Measurements from ENCODE around the gene EXOSC7. TPM values are rescaled to one million over a fixed set of nuclear protein-coding genes. Genes with fewer than 3 reads are reported as not detected.

The EXOSC7 gene
- total and polyA plus RNA-seq, 9 of the 15 experiments (the other 6 are each of a cell fraction or from before 2014, with no cell fraction given), result 88.5 to 237 (median 112) TPM

DNA sequence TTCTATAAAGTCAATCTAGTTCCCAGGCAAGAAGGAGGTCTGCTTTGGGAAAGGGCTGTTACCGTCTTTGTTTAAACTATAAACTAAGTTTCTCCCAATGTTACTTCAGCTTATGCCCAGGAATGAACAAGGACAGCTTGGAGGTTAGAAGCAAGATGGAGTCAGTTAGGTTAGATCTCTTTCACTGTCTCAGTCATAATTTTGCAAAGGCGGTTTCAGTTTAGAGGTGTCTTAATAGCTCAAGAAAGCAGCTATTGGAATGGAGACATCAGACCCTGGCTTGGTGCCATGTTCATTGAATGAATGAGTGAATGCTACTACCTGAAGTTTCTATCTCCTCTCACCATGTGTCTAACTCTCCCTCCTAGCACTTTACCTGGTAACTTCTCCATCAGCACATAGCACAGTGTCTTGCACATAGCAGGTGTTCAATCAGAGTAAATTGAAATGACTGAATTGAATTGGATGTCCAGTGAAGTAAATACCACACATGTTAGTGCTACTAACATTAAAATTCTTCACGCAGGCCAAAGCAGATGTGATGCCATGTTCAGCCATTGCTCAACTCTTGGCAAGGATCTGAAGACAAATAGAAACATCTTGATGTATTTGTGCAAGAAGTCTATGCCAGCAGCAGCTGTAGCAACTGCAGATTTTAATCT lies 78.3 kb downstream of the EXOSC7 start (continued):
- TF ChIP-seq, protein P1, sequence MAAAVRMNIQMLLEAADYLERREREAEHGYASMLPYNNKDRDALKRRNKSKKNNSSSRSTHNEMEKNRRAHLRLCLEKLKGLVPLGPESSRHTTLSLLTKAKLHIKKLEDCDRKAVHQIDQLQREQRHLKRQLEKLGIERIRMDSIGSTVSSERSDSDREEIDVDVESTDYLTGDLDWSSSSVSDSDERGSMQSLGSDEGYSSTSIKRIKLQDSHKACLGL (CRISPR knock-in tag; IDR thresholded peaks at IDR 0.05; ENCODE audit: borderline replicate concordance, poor library complexity, severe bottlenecking), result peak; percentile 61
- no peak for TF ChIP-seq CAMTA2 (CRISPR knock-in tag; conservative IDR thresholded peaks at IDR 0.05)
- TF ChIP-seq KLF16 (IDR thresholded peaks at IDR 0.05), result no peak
- peak; percentile 74 for TF ChIP-seq FOXJ2 (tag; IDR thresholded peaks at IDR 0.05)
- TF ChIP-seq HLTF (IDR thresholded peaks at IDR 0.05), result no peak
- TF ChIP-seq GABPB2 (CRISPR knock-in tag; conservative IDR thresholded peaks at IDR 0.05), result no peak
- no peak for TF ChIP-seq MTA3 (IDR thresholded peaks at IDR 0.05; ENCODE audit: borderline replicate concordance)
- TF ChIP-seq ZNF175 (CRISPR knock-in tag; IDR thresholded peaks at IDR 0.05; ENCODE audit: low read depth), result peak; percentile 99
- TF ChIP-seq DDX20 (tag; IDR thresholded peaks at IDR 0.05; ENCODE audit: low read depth), result peak; percentile 98
- peak; percentile 35; the same call in 1 of the 2 replicates for TF ChIP-seq HEY1 (CRISPR knock-in tag; IDR thresholded peaks at IDR 0.05; ENCODE audit: borderline replicate concordance)
- TF ChIP-seq NFATC3 (IDR thresholded peaks at IDR 0.05), result no peak
- TF ChIP-seq, protein P2, sequence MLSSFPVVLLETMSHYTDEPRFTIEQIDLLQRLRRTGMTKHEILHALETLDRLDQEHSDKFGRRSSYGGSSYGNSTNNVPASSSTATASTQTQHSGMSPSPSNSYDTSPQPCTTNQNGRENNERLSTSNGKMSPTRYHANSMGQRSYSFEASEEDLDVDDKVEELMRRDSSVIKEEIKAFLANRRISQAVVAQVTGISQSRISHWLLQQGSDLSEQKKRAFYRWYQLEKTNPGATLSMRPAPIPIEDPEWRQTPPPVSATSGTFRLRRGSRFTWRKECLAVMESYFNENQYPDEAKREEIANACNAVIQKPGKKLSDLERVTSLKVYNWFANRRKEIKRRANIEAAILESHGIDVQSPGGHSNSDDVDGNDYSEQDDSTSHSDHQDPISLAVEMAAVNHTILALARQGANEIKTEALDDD (IDR thresholded peaks at IDR 0.05), result no peak
- TF ChIP-seq ARID2 (IDR thresholded peaks at IDR 0.05), result no peak
- no peak; the same call in 1 of the 2 replicates for TF ChIP-seq ZFP30 (CRISPR knock-in tag; IDR thresholded peaks at IDR 0.05; ENCODE audit: borderline replicate concordance)
- TF ChIP-seq RHOXF2B (CRISPR knock-in tag; conservative IDR thresholded peaks at IDR 0.05), result peak; percentile 94
- TF ChIP-seq ZC3H11A (IDR thresholded peaks at IDR 0.05; ENCODE audit: low read depth, low read length), result no peak
- peak; percentile 56; the same call in 1 of the 2 replicates for TF ChIP-seq KLF1 (tag; IDR thresholded peaks at IDR 0.05)
- no peak for TF ChIP-seq POLR2AphosphoS2 (IDR thresholded peaks at IDR 0.05; ENCODE audit: low read length)
- no peak for TF ChIP-seq NCOR1 (IDR thresholded peaks at IDR 0.05)
- TF ChIP-seq POLR2AphosphoS5 (IDR thresholded peaks at IDR 0.05; ENCODE audit: control insufficient read depth, insufficient read depth, low read depth, low read length), result no peak
- peak; percentile 96 for TF ChIP-seq E2F3 (CRISPR knock-in tag; IDR thresholded peaks at IDR 0.05)
- TF ChIP-seq PHF8 (IDR thresholded peaks at IDR 0.05; ENCODE audit: borderline replicate concordance, low read length), result no peak
- no peak for TF ChIP-seq POLR2H (tag; IDR thresholded peaks at IDR 0.05; ENCODE audit: low read depth)
- TF ChIP-seq ZNF778 (CRISPR knock-in tag; IDR thresholded peaks at IDR 0.05), result no peak
- peak; percentile 98 for TF ChIP-seq ZNF583 (CRISPR knock-in tag; IDR thresholded peaks at IDR 0.05)
- TF ChIP-seq, protein P3, sequence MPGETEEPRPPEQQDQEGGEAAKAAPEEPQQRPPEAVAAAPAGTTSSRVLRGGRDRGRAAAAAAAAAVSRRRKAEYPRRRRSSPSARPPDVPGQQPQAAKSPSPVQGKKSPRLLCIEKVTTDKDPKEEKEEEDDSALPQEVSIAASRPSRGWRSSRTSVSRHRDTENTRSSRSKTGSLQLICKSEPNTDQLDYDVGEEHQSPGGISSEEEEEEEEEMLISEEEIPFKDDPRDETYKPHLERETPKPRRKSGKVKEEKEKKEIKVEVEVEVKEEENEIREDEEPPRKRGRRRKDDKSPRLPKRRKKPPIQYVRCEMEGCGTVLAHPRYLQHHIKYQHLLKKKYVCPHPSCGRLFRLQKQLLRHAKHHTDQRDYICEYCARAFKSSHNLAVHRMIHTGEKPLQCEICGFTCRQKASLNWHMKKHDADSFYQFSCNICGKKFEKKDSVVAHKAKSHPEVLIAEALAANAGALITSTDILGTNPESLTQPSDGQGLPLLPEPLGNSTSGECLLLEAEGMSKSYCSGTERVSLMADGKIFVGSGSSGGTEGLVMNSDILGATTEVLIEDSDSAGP (CRISPR knock-in tag; IDR thresholded peaks at IDR 0.05), result no peak
- no peak for TF ChIP-seq ZC3H8 (IDR thresholded peaks at IDR 0.05)
- TF ChIP-seq SMC3 (conservative IDR thresholded peaks at IDR 0.05; ENCODE audit: insufficient read depth, low read depth, low read length), result no peak
- TF ChIP-seq, protein P4, sequence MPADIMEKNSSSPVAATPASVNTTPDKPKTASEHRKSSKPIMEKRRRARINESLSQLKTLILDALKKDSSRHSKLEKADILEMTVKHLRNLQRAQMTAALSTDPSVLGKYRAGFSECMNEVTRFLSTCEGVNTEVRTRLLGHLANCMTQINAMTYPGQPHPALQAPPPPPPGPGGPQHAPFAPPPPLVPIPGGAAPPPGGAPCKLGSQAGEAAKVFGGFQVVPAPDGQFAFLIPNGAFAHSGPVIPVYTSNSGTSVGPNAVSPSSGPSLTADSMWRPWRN (IDR thresholded peaks at IDR 0.05; ENCODE audit: low read depth), result no peak

All from K562 (cell line).